DOHH2 (cell line): ENCODE data around the gene RASAL3.

Source experiments
- EZH2phosphoT487 ChIP-seq: fragments of 200-600 bp; sonication (generic); IDR thresholded peaks from 2 replicates; pipeline ENCODE4 v1.6.1; 2017; ENCODE audit warnings: borderline replicate concordance, mild to moderate bottlenecking, antibody characterized with exemption, low read length, moderate library complexity, mixed read lengths
- TF ChIP-seq, protein P1 (sequence below): fragments of 200-600 bp; sonication (generic); IDR thresholded peaks from one replicate; pipeline ENCODE4 v1.5.1; 2014; ENCODE audit warnings: antibody characterized with exemption, mild to moderate bottlenecking, low read depth, low read length; ENCODE audit not compliant: poor library complexity, severe bottlenecking

DNA sequence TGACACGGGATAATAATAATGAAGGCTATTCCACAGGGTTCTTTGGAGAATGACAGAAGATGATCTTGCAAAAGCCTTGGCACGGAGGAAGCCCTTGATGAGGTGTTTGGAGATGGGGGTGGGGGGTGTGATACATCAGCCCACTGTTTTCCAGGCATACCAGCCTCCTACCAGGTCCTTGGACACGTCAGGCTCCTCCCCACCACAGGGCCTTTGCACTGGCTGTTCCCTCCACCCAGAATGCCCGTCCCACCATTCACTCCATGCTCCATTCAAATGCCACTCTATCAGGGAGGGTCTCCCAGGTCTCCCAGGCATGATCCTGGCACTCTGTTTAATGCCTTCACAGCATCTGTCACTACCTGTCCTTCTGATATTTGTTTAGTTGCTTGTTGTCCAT is 17.3 kb downstream of the RASAL3 start:
- TF ChIP-seq, protein P1, sequence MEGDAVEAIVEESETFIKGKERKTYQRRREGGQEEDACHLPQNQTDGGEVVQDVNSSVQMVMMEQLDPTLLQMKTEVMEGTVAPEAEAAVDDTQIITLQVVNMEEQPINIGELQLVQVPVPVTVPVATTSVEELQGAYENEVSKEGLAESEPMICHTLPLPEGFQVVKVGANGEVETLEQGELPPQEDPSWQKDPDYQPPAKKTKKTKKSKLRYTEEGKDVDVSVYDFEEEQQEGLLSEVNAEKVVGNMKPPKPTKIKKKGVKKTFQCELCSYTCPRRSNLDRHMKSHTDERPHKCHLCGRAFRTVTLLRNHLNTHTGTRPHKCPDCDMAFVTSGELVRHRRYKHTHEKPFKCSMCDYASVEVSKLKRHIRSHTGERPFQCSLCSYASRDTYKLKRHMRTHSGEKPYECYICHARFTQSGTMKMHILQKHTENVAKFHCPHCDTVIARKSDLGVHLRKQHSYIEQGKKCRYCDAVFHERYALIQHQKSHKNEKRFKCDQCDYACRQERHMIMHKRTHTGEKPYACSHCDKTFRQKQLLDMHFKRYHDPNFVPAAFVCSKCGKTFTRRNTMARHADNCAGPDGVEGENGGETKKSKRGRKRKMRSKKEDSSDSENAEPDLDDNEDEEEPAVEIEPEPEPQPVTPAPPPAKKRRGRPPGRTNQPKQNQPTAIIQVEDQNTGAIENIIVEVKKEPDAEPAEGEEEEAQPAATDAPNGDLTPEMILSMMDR, result no peak
- no peak for TF ChIP-seq EZH2phosphoT487
